ENCODE results near the gene EPS8L1.

- TF ChIP-seq CTCF (IDR thresholded peaks at IDR 0.05) (no peak), POLR2A (IDR thresholded peaks at IDR 0.05) (no peak)
Measured at GRCh38 chr19:55081770-55082019, 6.0 kb downstream of the EPS8L1 start.

Data from thyroid gland (tissue), 4 donors.